Choroid plexus epithelial cell (primary cell): Measurements from ENCODE around the gene INCENP.

Experiments used
- DNase-seq: peaks from one replicate; pipeline ENCODE4 v3.0.0-alpha.2; 2010; ENCODE audit warnings: low read depth
- H3K4me3 ChIP-seq: 2 replicates; pipeline ENCODE4 v1.5.1; 2011; ENCODE audit warnings: low read depth, mild to moderate bottlenecking, control low read depth, low read length, moderate library complexity
- CTCF ChIP-seq: conservative IDR thresholded peaks from 2 replicates; pipeline ENCODE4 v1.5.1; 2011; ENCODE audit warnings: low read depth, mild to moderate bottlenecking, control low read depth, inconsistent platforms, low read length, moderate library complexity

INCENP gene

GRCh38 chr11:62146476-62147200, 22.8 kb downstream of the INCENP start:
- H3K4me3 ChIP-seq, result no peak overlapping the region
- no peak for DNase-seq
- no peak for TF ChIP-seq CTCF

GRCh38 chr11:62147545-62147944, 23.7 kb downstream of the INCENP start:
- no peak for DNase-seq
- TF ChIP-seq CTCF, result peak; percentile 25
- H3K4me3 ChIP-seq, result no peak overlapping the region

GRCh38 chr11:62148271-62148980, 24.6 kb downstream of the INCENP start:
- no peak for DNase-seq
- H3K4me3 ChIP-seq, result no peak overlapping the region
- TF ChIP-seq CTCF, result no peak

- TF ChIP-seq CTCF, result no peak
- no peak for DNase-seq
- no peak overlapping the region for H3K4me3 ChIP-seq
These were observed 26.4 kb downstream of the INCENP start for GRCh38 chr11:62149986-62150886.

GRCh38 chr11:62150887-62151736, 27.3 kb downstream of the INCENP start:
- TF ChIP-seq CTCF, result no peak
- DNase-seq, result no peak

GRCh38 chr11:62151737-62152102, 27.9 kb downstream of the INCENP start:
- H3K4me3 ChIP-seq, result no peak overlapping the region
- no peak for TF ChIP-seq CTCF
- DNase-seq, result no peak

More at GRCh38 chr11:62150887-62151736, 27.3 kb downstream of the INCENP start:
- no peak overlapping the region for H3K4me3 ChIP-seq
